Calu3 (cell line): ENCODE data around the gene SLC23A3. TPM values are rescaled to one million over a fixed set of nuclear protein-coding genes. Genes with fewer than 3 reads are reported as not detected.

Experiments
- Bru-seq: library from RNA; stranded (reverse); fragments of 400-500 nt; gene quantifications from one replicate; lab custom pipeline; 2021; lab: Mats Ljungman, UMichigan
- BruChase-seq, 2 experiments: library from RNA; stranded (reverse); fragments of 400-500 nt; gene quantifications; one replicate each; lab custom pipeline; 2021; lab: Mats Ljungman, UMichigan
- BruUV-seq: library from RNA; stranded (reverse); fragments of 400-500 nt; replicated peaks from 2 replicates; lab custom pipeline; 2021; lab: Mats Ljungman, UMichigan
- CTCF ChIA-PET: fragments of 300-600 bp; sonication (Branson Sonifier 250); formaldehyde crosslinking; loops from one replicate; lab custom pipeline; 2022; ENCODE audit warnings: antibody characterized with exemption; lab: Charles Lee
- DNase-seq: peaks from one replicate; pipeline ENCODE4 v3.0.0; 2022
- H3K27ac Mint-ChIP-seq: one replicate; pipeline ENCODE4 v1.8.0; 2022; ENCODE audit warnings: mixed read lengths; ENCODE audit not compliant: unreplicated experiment
- H3K27me3 Mint-ChIP-seq: one replicate; pipeline ENCODE4 v1.8.0; 2022; ENCODE audit warnings: mixed read lengths; ENCODE audit not compliant: unreplicated experiment
- H3K36me3 Mint-ChIP-seq: one replicate; pipeline ENCODE4 v1.8.0; 2022; ENCODE audit warnings: mild to moderate bottlenecking, moderate library complexity, mixed read lengths; ENCODE audit not compliant: insufficient read depth, unreplicated experiment
- H3K4me1 Mint-ChIP-seq: one replicate; pipeline ENCODE4 v1.8.0; 2022; ENCODE audit warnings: mild to moderate bottlenecking, low read depth, mixed read lengths; ENCODE audit not compliant: unreplicated experiment
- H3K4me3 Mint-ChIP-seq: one replicate; pipeline ENCODE4 v1.8.0; 2022; ENCODE audit warnings: mild to moderate bottlenecking, low read depth, moderate library complexity, mixed read lengths; ENCODE audit not compliant: unreplicated experiment
- H3K9me3 Mint-ChIP-seq: one replicate; pipeline ENCODE4 v1.8.0; 2022; ENCODE audit warnings: low read depth, mixed read lengths; ENCODE audit not compliant: unreplicated experiment
- CTCF ChIP-seq: fragments of 200-600 bp; IDR thresholded peaks from one replicate; pipeline ENCODE4 v1.8.0; 2022; ENCODE audit warnings: antibody characterized with exemption; ENCODE audit not compliant: unreplicated experiment
- intact Hi-C: fragments of 100-400 bp; cut with micrococcal nuclease; formaldehyde crosslinking; loops from one replicate; pipeline ENCODE4 v1.10.0; 2022; ENCODE audit not compliant: unreplicated experiment
- long read RNA-seq: library from polyadenylated mRNA; stranded (forward); transcript quantifications from one replicate; pipeline ENCODE4 v2.0.0, GENCODE V29; 2022
- total RNA-seq: library from RNA; stranded (reverse); gene quantifications from 2 replicates; pipeline ENCODE4 v1.2.3, GENCODE V29; 2022

The SLC23A3 gene
- total RNA-seq (4.4 and 6.0 TPM in 2 replicates), Bru-seq, nascent RNA (percentile 47 among the genes with signal in this experiment), BruChase-seq, experiment 1, labeled RNA remaining after a 6-hour chase (percentile 79 among the genes with signal in this experiment), BruChase-seq, experiment 2, labeled RNA remaining after a 2-hour chase (percentile 70 among the genes with signal in this experiment)
- long read RNA-seq, result 0 reads

DNA sequence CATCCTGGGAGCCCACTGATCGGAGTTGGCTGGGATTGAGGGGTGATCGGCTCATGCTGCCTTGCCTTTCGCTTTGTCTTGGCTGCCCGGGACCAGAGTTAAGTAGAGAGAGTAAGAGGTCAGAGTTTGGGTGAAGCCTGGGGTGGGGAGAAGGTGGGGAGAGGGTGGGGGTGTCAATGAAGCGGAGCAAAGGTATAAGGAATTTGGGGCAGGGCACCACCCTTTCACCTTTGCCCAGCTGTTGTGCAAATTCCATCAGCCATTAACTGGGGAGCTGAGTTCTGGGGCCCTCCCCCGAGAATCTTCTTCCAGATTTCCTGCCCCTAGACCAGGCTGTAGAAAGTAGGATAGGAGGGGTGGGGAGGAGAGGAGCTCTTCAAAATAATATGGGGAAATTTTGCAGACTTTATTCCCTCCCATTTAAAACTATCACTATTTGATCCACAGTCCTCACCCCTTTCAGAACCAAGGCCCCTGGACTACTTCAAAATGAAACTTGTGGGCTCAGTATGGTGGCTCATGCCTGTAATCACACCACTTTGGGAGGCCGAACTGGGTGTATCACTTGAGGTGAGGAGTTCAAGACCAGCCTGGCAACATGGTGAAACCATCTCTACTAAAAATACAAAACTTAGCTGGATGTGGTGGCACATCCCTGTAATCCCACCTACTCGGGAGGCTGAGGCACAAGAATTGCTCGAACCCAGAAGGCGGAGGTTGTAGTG lies at the start of gene SLC23A3:
TSS of gene SLC23A3 (minus strand) at position 100 of the 725 bp plus-strand sequence. CDS start at position 55, 45 bp downstream.
- DNase-seq, result no peak
- Mint-ChIP-seq H3K9me3 (no peaks in the 10 kb centered on the region), H3K27ac (no peak within 1 kb of the TSS), H3K36me3 (peaks cover 10% of the 10 kb centered on the region), H3K4me1 (peaks cover 9% of the 10 kb centered on the region), H3K4me3 (no peak within 1 kb of the TSS), H3K27me3 (no peaks in the 10 kb centered on the region)
- intact Hi-C loops, result loop anchor here (10.0 kb wide), 1 partner anchor 45 kb away; the partner anchor contains the start of gene ABCB6
- no TSS peak for BruUV-seq
- TF ChIP-seq CTCF, result no peak
- CTCF ChIA-PET, result interaction anchor here (0.6 to 1.7 kb wide), 2 partner anchors 125 to 159 kb away, joined by 5 to 8 read pairs; no protein-coding TSS in a partner anchor

DNA sequence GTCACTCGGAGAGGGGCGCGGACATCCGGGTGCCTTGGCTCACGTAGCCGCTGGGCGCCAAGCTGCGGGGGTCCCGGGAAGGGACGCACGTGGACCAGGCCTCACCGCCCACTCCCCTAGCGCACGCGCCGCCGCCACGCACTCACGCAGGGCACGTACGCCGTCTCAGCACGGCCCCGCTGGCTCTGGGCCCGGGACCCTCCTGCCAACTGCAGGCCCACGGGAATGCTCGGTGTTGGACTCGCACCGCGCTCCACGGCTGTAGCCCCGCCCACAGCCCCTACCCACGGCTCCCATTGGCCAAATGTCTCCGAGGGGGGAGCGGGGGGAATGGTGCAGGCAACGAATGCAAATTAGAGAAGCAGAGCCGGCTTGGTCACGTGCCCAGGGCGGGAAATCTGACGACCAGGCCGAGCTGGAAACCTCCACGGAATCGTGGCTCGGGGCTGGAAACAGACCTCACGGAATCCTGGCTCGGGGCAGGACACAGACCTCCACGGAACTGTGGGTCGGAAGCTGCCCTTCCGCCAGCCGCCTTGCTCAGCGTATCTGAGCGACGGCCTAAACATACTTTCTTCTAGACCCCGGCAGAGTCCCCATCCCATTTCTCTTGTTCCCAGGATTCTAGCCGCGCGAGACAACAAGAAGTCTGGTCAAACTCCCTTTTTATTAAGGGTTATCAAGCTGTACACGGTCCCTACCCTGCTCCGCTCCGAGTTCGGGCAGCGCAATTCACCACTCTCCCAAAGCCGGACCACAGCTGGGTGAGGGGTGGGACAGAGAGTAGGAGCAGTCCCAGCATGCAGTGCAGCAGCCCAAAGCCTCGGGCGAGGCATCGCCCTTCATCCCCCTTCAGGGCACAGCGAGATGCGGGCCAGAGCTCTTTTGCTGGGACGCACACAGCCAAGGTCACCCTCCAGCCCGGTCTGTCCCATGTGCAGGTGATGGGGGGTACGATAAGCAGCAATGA lies 49.2 kb upstream of the SLC23A3 start, which contains the start of gene ABCB6:
TSS of gene ABCB6 (minus strand) at position 227 of the 970 bp plus-strand sequence. CDS start 285 bp downstream, outside the sequence.
- peak; percentile 79 for DNase-seq
- Mint-ChIP-seq H3K9me3 (no peaks in the 10 kb centered on the region), H3K4me3 (peak within 1 kb of the TSS; percentile 74), H3K36me3 (peaks cover 55% of the 10 kb centered on the region), H3K27me3 (no peaks in the 10 kb centered on the region), H3K4me1 (peaks cover 18% of the 10 kb centered on the region), H3K27ac (peak within 1 kb of the TSS; percentile 75)
- no TSS peak for BruUV-seq
- intact Hi-C loops, result loop anchor here (5.0 to 10.0 kb wide), 2 partner anchors 54 to 58 kb away; partner anchors contain the start of genes DNAJB2 and NHEJ1
- CTCF ChIA-PET, result interaction anchor here (1.3 to 2.6 kb wide), 2 partner anchors 10 to 35 kb away, joined by 3 to 10 read pairs; partner anchors contain the start of genes TUBA4A and TUBA4B
- TF ChIP-seq CTCF, result no peak

- Mint-ChIP-seq H3K9me3 (no peaks in the 10 kb centered on the region), H3K4me1 (peaks cover 18% of the 10 kb centered on the region), H3K4me3 (peak overlapping the region; percentile 74), H3K27ac (peak overlapping the region; percentile 75), H3K36me3 (peaks cover 49% of the 10 kb centered on the region), H3K27me3 (no peaks in the 10 kb centered on the region)
- CTCF ChIA-PET, result interaction anchor here (0.7 to 2.6 kb wide), 6 partner anchors 10 to 77 kb away, joined by 3 to 10 read pairs (median 4); partner anchors contain the start of genes TUBA4A and TUBA4B
- intact Hi-C loops, result loop anchor here (5.0 to 10.0 kb wide), 2 partner anchors 53 to 59 kb away; partner anchors contain the start of genes DNAJB2 and NHEJ1
- BruUV-seq, result no TSS peak
- DNase-seq, result peak; percentile 51
- TF ChIP-seq CTCF, result no peak
Measured at GRCh38 chr2:219218217-219218731, 48.4 kb upstream of the SLC23A3 start.
